Astrocyte (in vitro differentiated cells and primary cell): ENCODE results near the gene ZFP3.

Source experiments
- CTCF ChIP-seq: IDR thresholded peaks from 2 replicates; pipeline ENCODE4 v1.5.1; 2011; ENCODE audit warnings: low read depth, mild to moderate bottlenecking, inconsistent platforms, low read length, moderate library complexity; ENCODE audit not compliant: insufficient read depth
- EZH2 ChIP-seq: IDR thresholded peaks from 2 replicates; pipeline ENCODE4 v1.6.1; 2012; ENCODE audit warnings: mild to moderate bottlenecking, low read length, inconsistent platforms; ENCODE audit not compliant: insufficient read depth

GRCh38 chr17:5078106-5079028, at the start of gene ZFP3:
- TF ChIP-seq CTCF (peak; percentile 3), EZH2 (no peak)
